NCI-H1436 treated with DMSO at 0.1 percent for 48 hours (cell line): ENCODE measurements around the gene LRP1B.
A peak's percentile ranks its signal among the peaks of the same experiment; 100 is the strongest.

Experiments used
- DNase-seq: peaks from one replicate; lab custom pipeline; 2025; lab: John Stamatoyannopoulos, UW

Gene LRP1B

GRCh38 chr2:141113301-141113700, 1017.5 kb downstream of the LRP1B start:
- DNase-seq = no peak

- DNase-seq = no peak
Measured at GRCh38 chr2:141109633-141110032, 1021.2 kb downstream of the LRP1B start.

GRCh38 chr2:141105763-141106162, 1025.1 kb downstream of the LRP1B start:
- DNase-seq = no peak

DNA sequence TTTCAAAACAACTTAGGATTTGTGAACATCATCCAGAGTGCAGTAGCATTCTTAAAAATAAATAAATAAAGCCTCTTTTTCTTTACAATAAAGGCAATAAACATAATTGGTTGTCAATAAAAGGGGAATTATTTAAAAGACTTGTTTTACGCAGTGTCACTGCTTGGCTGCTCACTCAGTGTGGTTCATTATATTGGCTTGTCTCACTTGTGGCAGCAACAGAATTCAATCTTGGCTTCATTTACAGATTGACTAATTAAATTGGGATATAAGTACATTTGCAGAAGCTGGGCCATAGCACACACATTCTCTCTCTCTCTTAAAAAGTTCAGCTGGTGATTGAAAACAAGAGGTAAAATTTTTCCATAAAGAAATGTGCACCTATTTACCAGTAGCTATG, 1027.6 kb downstream of the LRP1B start:
- DNase-seq = no peak

GRCh38 chr2:141079231-141079630, 1051.6 kb downstream of the LRP1B start:
- DNase-seq = peak; percentile 24

GRCh38 chr2:141075753-141076152, 1055.1 kb downstream of the LRP1B start:
- DNase-seq = no peak

DNA sequence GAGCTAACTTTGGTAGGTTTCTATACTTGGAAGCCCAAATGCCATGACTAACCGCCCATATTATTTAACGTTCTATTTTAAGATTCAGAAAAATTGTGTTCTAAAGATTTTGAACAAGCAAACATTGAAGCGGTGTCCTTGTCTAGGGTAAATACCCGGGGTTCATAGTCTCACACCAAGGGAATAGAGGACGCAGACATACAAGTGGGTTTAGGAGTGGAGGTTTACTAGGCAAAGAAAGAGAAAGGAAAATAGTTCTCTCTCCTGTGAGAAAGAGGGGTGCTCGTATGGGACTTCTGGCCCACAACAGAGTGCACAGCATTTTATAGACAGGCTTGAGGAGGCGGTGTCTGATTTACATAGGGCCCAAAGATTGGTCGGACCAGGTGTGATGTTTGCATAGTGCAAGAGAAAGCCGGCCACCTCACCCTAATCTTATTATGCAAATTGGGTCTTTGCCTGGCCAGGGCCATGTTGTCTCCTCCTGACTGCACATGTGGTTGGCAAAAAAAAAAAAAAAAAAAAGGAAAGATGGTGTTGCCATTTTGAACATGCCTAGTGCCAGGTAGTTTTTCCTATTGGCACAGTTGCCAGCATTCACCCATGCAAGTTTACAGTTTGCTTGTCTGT, 1062.6 kb downstream of the LRP1B start:
- DNase-seq = no peak

GRCh38 chr2:141065042-141065441, 1065.8 kb downstream of the LRP1B start:
- DNase-seq = no peak

- no peak for DNase-seq
Measured at GRCh38 chr2:141063406-141063805, 1067.4 kb downstream of the LRP1B start.

DNA sequence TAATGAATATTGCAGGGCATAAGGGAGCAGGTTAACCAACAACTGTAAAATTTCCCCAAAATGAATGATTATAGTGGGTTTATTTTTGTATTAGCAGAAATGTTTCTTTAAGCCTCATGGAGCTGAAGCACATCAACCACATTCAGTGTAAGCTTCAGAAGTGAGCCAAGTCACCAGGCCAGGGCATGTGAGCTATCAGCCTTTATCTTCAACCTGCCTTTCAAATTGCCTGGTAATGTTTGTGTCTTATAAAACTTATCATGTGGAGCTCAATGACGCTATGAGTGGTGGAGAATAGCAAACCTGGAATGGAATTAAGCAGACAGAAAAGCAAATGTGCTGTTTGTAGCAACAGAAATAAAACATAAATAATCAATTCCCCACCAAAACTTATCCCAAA, 1068.4 kb downstream of the LRP1B start:
- no peak for DNase-seq

- no peak for DNase-seq
Measured at GRCh38 chr2:141062031-141062430, 1068.8 kb downstream of the LRP1B start.

DNA sequence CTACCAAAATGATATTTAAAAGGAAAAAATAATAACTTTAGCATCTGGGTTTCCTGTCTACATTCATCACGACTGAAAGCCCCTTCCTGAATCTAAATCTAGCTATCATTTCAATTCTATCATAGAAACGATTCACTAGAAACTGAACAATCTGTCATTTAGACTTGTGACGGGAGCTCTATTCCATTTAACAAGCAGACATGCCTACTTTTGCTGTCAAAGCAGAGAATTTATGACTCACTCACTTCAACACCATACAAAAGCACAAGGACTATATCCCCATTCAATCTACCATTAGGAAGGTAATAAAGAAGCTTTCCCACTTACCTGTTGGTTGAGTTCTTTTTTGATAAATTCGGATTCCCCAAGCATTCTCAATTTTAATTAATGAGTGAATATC, 1072.3 kb downstream of the LRP1B start:
- peak; percentile 77 for DNase-seq

GRCh38 chr2:141055531-141055930, 1075.3 kb downstream of the LRP1B start:
- no peak for DNase-seq

- no peak for DNase-seq
Measured at GRCh38 chr2:141048951-141049350, 1081.9 kb downstream of the LRP1B start.

GRCh38 chr2:141041281-141041680, 1089.5 kb downstream of the LRP1B start:
- DNase-seq = no peak

GRCh38 chr2:141038341-141038740, 1092.5 kb downstream of the LRP1B start:
- DNase-seq = no peak

DNA sequence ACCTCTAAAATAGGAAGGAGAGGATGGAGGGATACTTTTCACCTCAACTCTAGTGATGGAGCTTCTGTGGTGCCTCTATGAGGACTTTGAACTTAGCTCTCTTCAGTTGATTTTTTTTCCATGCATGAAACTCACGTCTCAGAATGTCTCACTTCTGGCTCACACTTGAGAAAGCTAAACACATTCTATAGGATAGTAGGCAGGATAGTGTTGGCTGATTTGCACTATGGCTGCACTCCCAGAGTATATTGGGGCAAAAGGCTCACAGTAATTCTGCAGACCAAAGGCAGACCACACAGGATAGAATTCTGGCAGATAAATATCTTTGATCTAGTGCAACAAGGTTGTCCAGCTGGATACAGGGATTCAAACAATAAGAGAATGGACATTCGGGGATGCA, 1093.5 kb downstream of the LRP1B start:
- DNase-seq = no peak

- no peak for DNase-seq
Measured at GRCh38 chr2:141035846-141036420, 1094.9 kb downstream of the LRP1B start.

- no peak for DNase-seq
Measured at GRCh38 chr2:141029428-141030078, 1101.3 kb downstream of the LRP1B start.

GRCh38 chr2:141027221-141027620, 1103.6 kb downstream of the LRP1B start:
- no peak for DNase-seq

- DNase-seq = no peak
Measured at GRCh38 chr2:141021611-141022010, 1109.2 kb downstream of the LRP1B start.

GRCh38 chr2:141021109-141021508, 1109.7 kb downstream of the LRP1B start:
- no peak for DNase-seq

DNA sequence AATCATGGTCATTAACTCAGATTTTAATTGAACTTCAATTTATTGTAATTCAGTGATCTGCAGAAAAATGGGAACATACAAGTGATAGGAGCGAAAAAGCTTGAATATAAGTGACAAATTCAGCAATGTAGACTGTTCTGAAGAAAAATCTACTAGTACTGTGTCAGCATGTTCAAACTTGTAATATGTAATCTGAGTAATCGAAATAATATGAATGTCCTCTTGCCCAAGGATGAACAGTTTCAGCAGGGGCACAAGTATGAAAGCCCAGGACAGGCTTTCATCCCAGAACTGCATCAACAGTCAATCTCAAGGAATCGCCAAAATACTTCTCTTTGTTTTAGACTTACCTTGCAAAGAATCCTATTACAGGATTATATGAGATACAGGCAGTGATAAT, 1110.5 kb downstream of the LRP1B start:
- DNase-seq = no peak
